Type B pancreatic cell (in vitro differentiated cells): ENCODE data around the gene ENOX1. TPM values are rescaled to one million over a fixed set of nuclear protein-coding genes. Genes with fewer than 3 reads are reported as not detected.

Source experiments
- DNase-seq: peaks from one replicate; pipeline ENCODE4 v3.0.0; 2021; ENCODE audit warnings: mixed read lengths; ENCODE audit not compliant: unreplicated experiment; ENCODE audit errors: extremely low spot score
- H3K27ac Mint-ChIP-seq: 2 replicates; pipeline ENCODE4 v1.8.0; 2021; ENCODE audit warnings: mild to moderate bottlenecking, mixed read lengths
- H3K27me3 Mint-ChIP-seq: 2 replicates; pipeline ENCODE4 v1.8.0; 2021; ENCODE audit warnings: mixed read lengths
- H3K36me3 Mint-ChIP-seq: 2 replicates; pipeline ENCODE4 v1.8.0; 2021; ENCODE audit warnings: mixed read lengths
- H3K4me1 Mint-ChIP-seq: one replicate; pipeline ENCODE4 v1.8.0; 2021; ENCODE audit warnings: mixed read lengths; ENCODE audit not compliant: unreplicated experiment
- H3K4me3 Mint-ChIP-seq: 2 replicates; pipeline ENCODE4 v1.8.0; 2021; ENCODE audit warnings: mild to moderate bottlenecking, mixed read lengths
- H3K9me3 Mint-ChIP-seq: 2 replicates; pipeline ENCODE4 v1.8.0; 2021; ENCODE audit warnings: mixed read lengths
- total RNA-seq: library from RNA; stranded (reverse); gene quantifications from 2 replicates; pipeline ENCODE4 v1.2.1, GENCODE V29; 2021; ENCODE audit warnings: low replicate concordance
- TF ChIP-seq, protein P1 (sequence below): fragments of 200-600 bp; sonication (generic); conservative IDR thresholded peaks from 2 replicates; pipeline ENCODE4 v1.5.0; 2021; ENCODE audit warnings: antibody characterized with exemption, mild to moderate bottlenecking

The ENOX1 gene
- total RNA-seq, 1 donor from 2014 or later = 7.5 TPM

DNA sequence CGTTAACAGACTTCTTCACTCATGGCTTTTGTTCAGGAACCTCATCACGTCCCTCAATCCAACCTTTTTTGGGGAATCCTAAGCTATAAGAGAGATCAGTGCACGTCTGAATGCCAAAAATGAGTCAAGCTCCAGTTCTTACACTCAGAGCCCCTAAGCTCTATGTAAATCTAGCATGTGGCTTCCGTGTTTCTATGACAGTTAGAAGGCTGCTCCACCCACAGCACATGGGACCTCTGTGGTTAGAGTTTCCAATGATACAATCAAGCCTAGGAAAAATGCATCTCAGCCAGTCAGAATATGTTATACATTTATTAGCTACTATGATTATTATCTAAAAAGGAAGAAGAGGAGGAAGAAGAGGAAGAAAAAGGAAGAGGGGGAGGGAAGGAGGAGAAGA is 135.9 kb downstream of the ENOX1 start:
- H3K4me3 Mint-ChIP-seq = no peak overlapping the region
- no peak overlapping the region for H3K27ac Mint-ChIP-seq
- H3K4me1 Mint-ChIP-seq = peaks cover 9% of the 10 kb centered on the region
- TF ChIP-seq, protein P1, sequence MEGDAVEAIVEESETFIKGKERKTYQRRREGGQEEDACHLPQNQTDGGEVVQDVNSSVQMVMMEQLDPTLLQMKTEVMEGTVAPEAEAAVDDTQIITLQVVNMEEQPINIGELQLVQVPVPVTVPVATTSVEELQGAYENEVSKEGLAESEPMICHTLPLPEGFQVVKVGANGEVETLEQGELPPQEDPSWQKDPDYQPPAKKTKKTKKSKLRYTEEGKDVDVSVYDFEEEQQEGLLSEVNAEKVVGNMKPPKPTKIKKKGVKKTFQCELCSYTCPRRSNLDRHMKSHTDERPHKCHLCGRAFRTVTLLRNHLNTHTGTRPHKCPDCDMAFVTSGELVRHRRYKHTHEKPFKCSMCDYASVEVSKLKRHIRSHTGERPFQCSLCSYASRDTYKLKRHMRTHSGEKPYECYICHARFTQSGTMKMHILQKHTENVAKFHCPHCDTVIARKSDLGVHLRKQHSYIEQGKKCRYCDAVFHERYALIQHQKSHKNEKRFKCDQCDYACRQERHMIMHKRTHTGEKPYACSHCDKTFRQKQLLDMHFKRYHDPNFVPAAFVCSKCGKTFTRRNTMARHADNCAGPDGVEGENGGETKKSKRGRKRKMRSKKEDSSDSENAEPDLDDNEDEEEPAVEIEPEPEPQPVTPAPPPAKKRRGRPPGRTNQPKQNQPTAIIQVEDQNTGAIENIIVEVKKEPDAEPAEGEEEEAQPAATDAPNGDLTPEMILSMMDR = no peak
- peaks cover 7% of the 10 kb centered on the region for H3K36me3 Mint-ChIP-seq
- no peak for DNase-seq
- peaks cover 13% of the 10 kb centered on the region for H3K27me3 Mint-ChIP-seq
- peaks cover 8% of the 10 kb centered on the region for H3K9me3 Mint-ChIP-seq

DNA sequence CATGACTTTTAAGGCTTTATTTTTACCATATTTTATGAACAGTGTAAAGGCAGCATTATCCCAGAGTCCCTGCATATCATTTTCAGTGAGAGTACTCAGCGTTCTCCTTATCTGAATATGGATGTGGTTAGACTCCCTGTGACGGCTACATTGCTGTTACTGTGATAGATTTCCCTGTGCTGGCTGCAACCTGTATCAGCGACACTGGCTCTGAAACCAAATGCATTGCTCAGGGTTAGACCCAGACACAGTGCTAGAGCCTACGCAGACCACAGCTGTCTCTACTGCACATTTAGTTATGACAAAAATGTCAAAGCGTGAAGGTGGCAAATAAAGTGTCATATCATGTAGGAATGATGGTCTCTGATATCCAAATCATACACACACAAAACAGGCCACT is 138.0 kb downstream of the ENOX1 start:
- TF ChIP-seq, protein P1 = no peak
- DNase-seq = no peak
- peaks cover 10% of the 10 kb centered on the region for H3K27me3 Mint-ChIP-seq
- peaks cover 7% of the 10 kb centered on the region for H3K36me3 Mint-ChIP-seq
- H3K27ac Mint-ChIP-seq = no peak overlapping the region
- H3K9me3 Mint-ChIP-seq = peaks cover 8% of the 10 kb centered on the region
- H3K4me1 Mint-ChIP-seq = peaks cover 9% of the 10 kb centered on the region
- no peak overlapping the region for H3K4me3 Mint-ChIP-seq

DNA sequence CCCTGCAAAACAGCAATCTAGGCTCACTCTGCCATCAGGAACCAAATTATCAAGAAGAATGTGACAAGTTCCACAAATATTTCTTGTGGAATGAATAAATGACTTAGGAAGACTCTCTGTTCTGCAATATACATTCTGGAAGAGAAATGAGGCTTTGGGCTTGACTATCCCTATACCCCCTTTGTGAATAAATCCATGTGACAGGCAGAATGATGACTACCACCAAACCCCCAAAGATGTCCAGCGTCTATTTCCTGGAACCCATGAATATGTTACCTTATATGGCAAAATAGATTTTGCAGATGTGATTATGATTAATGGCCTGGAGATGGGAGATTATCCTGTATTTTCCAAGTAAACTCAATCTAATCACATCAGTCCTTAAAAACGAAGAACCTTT is 139.3 kb downstream of the ENOX1 start:
- no peak overlapping the region for H3K4me3 Mint-ChIP-seq
- peaks cover 10% of the 10 kb centered on the region for H3K27me3 Mint-ChIP-seq
- TF ChIP-seq, protein P1 = no peak
- H3K4me1 Mint-ChIP-seq = peaks cover 3% of the 10 kb centered on the region
- no peak overlapping the region for H3K27ac Mint-ChIP-seq
- H3K9me3 Mint-ChIP-seq = peaks cover 8% of the 10 kb centered on the region
- no peak for DNase-seq
- peaks cover 7% of the 10 kb centered on the region for H3K36me3 Mint-ChIP-seq

DNA sequence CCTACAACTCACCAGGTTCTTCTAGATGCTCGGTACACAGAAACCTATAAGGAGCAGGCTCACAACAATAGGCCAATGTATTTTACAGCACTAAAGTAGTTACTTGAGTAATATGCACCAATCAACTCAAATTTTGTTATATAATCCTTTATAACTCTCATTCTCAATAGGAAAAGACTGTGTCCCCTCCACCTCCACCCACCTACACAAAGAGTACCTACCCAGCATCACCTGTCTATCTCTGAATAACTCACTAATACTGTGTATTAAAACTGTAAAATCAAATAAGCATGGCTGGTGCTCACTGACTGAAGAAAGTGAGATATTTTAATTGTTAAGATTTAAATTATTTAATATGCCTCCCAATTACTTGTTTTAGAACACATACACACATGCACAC is 146.3 kb downstream of the ENOX1 start:
- TF ChIP-seq, protein P1 = no peak
- Mint-ChIP-seq H3K27me3 (no peaks in the 10 kb centered on the region), H3K36me3 (peaks cover 3% of the 10 kb centered on the region), H3K4me3 (no peak overlapping the region), H3K27ac (no peak overlapping the region), H3K4me1 (no peaks in the 10 kb centered on the region), H3K9me3 (no peaks in the 10 kb centered on the region)
- DNase-seq = no peak

DNA sequence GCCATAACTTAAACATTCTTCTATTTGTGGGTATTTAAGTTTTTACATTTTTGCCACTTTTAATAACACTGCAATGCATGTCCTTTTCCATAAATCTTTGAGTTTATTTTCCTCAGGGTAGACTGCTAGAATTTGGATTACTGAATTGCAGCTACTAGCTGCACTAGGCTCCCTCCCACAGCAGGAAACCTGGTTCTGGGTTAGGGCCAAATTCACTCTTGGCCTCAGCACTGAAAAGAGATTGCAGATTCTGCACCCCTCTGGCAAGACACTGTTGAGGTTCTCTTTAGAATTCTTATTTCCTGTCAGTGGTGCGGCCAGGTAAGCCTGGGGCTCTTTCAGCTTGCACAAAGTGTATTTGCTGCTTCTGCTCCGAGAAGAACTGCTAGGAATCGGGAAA is 155.7 kb downstream of the ENOX1 start:
- peaks cover 3% of the 10 kb centered on the region for H3K4me1 Mint-ChIP-seq
- H3K27me3 Mint-ChIP-seq = no peaks in the 10 kb centered on the region
- peaks cover 7% of the 10 kb centered on the region for H3K9me3 Mint-ChIP-seq
- DNase-seq = no peak
- TF ChIP-seq, protein P1 = no peak
- H3K4me3 Mint-ChIP-seq = no peak overlapping the region
- H3K27ac Mint-ChIP-seq = no peak overlapping the region
- H3K36me3 Mint-ChIP-seq = no peaks in the 10 kb centered on the region
